Body of pancreas (tissue), 4 donors: ENCODE measurements around the gene ENOSF1. TPM values are rescaled to one million over a fixed set of nuclear protein-coding genes. Genes with fewer than 3 reads are reported as not detected.

Experiments
- ATAC-seq: fragments of 150-250 bp; one replicate; pipeline ENCODE4 v1.9.1; 2016
- DNase-seq, 4 donors: peaks; one replicate each; pipeline ENCODE4 v3.0.0-alpha.2; 2019
- H3K27ac ChIP-seq, 4 donors: fragments of 200-600 bp; sonication (generic); 1 replicate in 3 of 4; 2 replicates in 1 of 4; pipeline versions ENCODE4 v1.5.1 to v1.6.1; 2016 to 2019; ENCODE audit warnings: mild to moderate bottlenecking in 1 of 4, mixed read lengths in 1 of 4, moderate library complexity in 1 of 4
- H3K27me3 ChIP-seq, 2 donors: fragments of 200-600 bp; sonication (generic); one replicate each; pipeline ENCODE4 v1.6.0; 2016; ENCODE audit warnings: mild to moderate bottlenecking in 1 of 2
- H3K36me3 ChIP-seq, 2 donors: fragments of 200-600 bp; sonication (generic); replicated peaks in 1 of 2; 2 replicates each; pipeline ENCODE4 v1.5.1; 2016; ENCODE audit warnings: low read depth in 2 of 2; ENCODE audit not compliant: insufficient read depth in 1 of 2
- H3K4me1 ChIP-seq: fragments of 200-600 bp; sonication (generic); one replicate; pipeline ENCODE4 v1.6.0; 2016
- H3K4me3 ChIP-seq, 2 donors: fragments of 200-600 bp; sonication (generic); 1 replicate in 1 of 2; 2 replicates in 1 of 2; pipeline ENCODE4 v1.5.1; 2016 to 2019
- H3K9me3 ChIP-seq, 3 donors: fragments of 200-600 bp; sonication (generic); 1 replicate in 2 of 3; 2 replicates in 1 of 3; pipeline ENCODE4 v1.5.1; 2016
- POLR2A ChIP-seq, 3 donors: fragments of 450-650 bp; IDR thresholded peaks; one replicate each; pipeline ENCODE4 v1.6.1; 2016; ENCODE audit warnings: antibody characterized with exemption in 3 of 3, mild to moderate bottlenecking in 2 of 3
- WGBS, 2 donors: methylation state at CpG; one replicate each; pipeline ENCODE4 v1.1.5; 2017; 5-methylcytosine and 5-hydroxymethylcytosine counted together
- intact Hi-C: fragments of 100-400 bp; cut with DNase I; formaldehyde crosslinking; loops from one replicate; pipeline ENCODE4 v1.15.1; 2023
- total RNA-seq, 2 donors: library from RNA; depleted of rRNA; stranded (reverse); fragments of >200 nt; gene quantifications; one replicate each; pipeline ENCODE4 v1.1.0, GENCODE V29; 2016
- TF ChIP-seq, protein P1 (sequence below), 7 experiments: fragments of 450-650 bp in 4 of 7; fragments of 200-600 bp in 3 of 7; sonication (generic) in 3 of 7; IDR thresholded peaks; one replicate each; pipeline ENCODE4 v1.5.1; 2016 to 2019; ENCODE audit warnings: antibody characterized with exemption in 7 of 7

Gene ENOSF1
- total RNA-seq, 2 donors from 2014 or later = 59.7 to 62.3 TPM

DNA sequence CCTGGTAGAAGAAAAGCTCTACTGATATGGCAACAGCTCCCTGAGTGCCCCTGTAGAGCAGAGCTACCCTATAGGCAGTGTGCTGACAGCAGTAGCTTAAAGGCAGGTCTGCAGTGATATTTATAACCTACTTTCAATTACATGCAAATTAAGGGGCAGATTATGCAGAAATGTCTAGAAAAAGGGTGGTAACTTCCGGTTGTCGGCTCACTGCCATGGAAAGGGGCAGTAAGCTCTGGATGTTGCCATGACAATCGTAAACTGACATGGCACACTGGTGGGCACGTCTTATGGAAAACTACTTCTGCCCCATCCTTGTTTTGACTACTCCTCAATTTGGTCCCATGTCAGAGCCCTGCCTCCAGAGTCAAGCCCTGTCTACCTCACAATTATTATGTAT is 57.8 kb downstream of the ENOSF1 start:
- Histone ChIP-seq H3K4me3 (no peak overlapping the region), H3K9me3 (no peaks in the 10 kb centered on the region), H3K27ac (no peak overlapping the region), H3K36me3 (no peaks in the 10 kb centered on the region), H3K4me1 (peaks cover 17% of the 10 kb centered on the region), H3K27me3 (no peaks in the 10 kb centered on the region)
- ATAC-seq (no peak), DNase-seq (no peak)
- 91 to 92% methylated on average over 4 of the region's 4 CpGs for WGBS, 2 donors
- TF ChIP-seq POLR2A (IDR thresholded peaks at IDR 0.05) = no peak
- TF ChIP-seq, protein P1, sequence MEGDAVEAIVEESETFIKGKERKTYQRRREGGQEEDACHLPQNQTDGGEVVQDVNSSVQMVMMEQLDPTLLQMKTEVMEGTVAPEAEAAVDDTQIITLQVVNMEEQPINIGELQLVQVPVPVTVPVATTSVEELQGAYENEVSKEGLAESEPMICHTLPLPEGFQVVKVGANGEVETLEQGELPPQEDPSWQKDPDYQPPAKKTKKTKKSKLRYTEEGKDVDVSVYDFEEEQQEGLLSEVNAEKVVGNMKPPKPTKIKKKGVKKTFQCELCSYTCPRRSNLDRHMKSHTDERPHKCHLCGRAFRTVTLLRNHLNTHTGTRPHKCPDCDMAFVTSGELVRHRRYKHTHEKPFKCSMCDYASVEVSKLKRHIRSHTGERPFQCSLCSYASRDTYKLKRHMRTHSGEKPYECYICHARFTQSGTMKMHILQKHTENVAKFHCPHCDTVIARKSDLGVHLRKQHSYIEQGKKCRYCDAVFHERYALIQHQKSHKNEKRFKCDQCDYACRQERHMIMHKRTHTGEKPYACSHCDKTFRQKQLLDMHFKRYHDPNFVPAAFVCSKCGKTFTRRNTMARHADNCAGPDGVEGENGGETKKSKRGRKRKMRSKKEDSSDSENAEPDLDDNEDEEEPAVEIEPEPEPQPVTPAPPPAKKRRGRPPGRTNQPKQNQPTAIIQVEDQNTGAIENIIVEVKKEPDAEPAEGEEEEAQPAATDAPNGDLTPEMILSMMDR (IDR thresholded peaks at IDR 0.05) = no peak
- intact Hi-C loops = no loop called here

DNA sequence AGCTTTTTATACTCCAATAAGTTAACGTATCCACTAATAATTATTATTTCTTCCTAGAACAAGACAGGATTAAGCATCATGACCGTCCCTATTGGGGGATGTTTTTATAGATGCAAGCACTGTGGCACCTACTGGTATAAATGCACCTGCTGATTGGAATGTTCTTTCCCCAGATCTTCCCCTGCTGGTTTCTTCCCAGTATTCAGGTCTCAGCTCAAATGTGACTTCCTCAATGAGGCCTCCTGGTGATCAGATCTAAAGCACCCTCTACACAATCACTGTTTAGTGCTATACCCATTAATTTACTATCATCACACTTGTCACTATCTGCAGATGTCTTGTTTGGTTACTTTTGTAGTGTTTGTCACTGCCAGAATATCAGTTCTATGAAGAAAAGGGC is 58.9 kb downstream of the ENOSF1 start:
- no peaks in the 10 kb centered on the region for H3K9me3 ChIP-seq
- no peak for DNase-seq
- H3K4me3 ChIP-seq = no peak overlapping the region
- H3K4me1 ChIP-seq = peaks cover 13% of the 10 kb centered on the region
- no peaks in the 10 kb centered on the region for H3K27me3 ChIP-seq
- WGBS, 2 donors = 95 to 97% methylated on average over 2 of the region's 2 CpGs
- H3K27ac ChIP-seq = no peak overlapping the region
- ATAC-seq = no peak
- intact Hi-C loops = no loop called here
- TF ChIP-seq POLR2A (IDR thresholded peaks at IDR 0.05) = no peak
- TF ChIP-seq, protein P1 (IDR thresholded peaks at IDR 0.05) = no peak
- H3K36me3 ChIP-seq = no peaks in the 10 kb centered on the region

DNA sequence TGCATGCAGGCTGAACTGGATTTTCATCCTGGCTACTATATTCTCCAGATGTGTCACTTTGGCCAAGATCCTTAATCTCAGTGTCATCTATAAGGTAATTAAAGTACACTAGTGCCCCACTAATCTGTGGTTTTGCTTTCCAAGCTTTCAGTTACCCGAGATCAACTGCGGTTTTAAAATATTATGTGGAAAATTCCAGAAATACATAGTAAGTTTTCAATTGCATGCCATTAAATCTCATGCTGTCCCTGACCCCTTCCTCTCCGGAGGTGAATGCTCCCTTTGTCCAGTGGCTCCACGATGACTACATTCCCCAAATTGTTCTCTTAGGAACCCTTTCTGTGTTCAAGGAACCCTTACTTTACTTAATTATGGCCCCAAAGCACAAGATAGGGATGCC is 60.3 kb downstream of the ENOSF1 start:
- Histone ChIP-seq H3K4me1 (peaks cover 9% of the 10 kb centered on the region), H3K27me3 (no peaks in the 10 kb centered on the region), H3K27ac (no peak overlapping the region), H3K9me3 (no peaks in the 10 kb centered on the region), H3K4me3 (no peak overlapping the region), H3K36me3 (no peaks in the 10 kb centered on the region)
- intact Hi-C loops = no loop called here
- no peak for DNase-seq
- TF ChIP-seq, protein P1 (IDR thresholded peaks at IDR 0.05) = no peak
- no peak for TF ChIP-seq POLR2A (IDR thresholded peaks at IDR 0.05)
- ATAC-seq = no peak
- 60 to 70% methylated on average over 4 of the region's 4 CpGs for WGBS, 2 donors

DNA sequence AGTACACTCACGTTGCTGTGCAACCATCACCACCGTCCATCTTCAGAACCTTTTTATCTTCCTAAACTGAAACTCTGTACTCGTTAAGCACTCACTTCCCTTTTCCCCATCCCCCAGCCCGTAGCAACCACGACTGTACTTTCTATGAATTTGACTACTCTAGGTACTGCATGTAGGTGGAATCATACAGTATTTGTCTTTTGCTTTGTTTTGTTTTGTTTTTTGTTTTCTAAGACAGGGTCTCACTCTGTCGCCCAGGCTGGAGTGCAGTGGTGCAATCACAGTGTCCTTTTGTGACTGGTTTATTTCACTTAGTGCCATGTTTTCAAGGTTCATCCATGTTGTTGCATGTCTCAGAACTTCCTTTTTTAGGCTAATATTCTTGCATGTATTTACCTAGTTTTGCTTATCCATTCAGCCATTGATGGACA is 62.0 kb downstream of the ENOSF1 start:
- Histone ChIP-seq H3K4me3 (no peak overlapping the region), H3K27me3 (no peaks in the 10 kb centered on the region), H3K9me3 (no peaks in the 10 kb centered on the region), H3K4me1 (no peaks in the 10 kb centered on the region), H3K36me3 (no peaks in the 10 kb centered on the region), H3K27ac (no peak overlapping the region)
- no peak for DNase-seq
- 62 to 70% methylated on average over 6 of the region's 6 CpGs for WGBS, 2 donors
- intact Hi-C loops = no loop called here
- no peak for ATAC-seq
- no peak for TF ChIP-seq POLR2A (IDR thresholded peaks at IDR 0.05)
- TF ChIP-seq, protein P1 (IDR thresholded peaks at IDR 0.05) = no peak

- no peak overlapping the region for H3K27ac ChIP-seq
- H3K9me3 ChIP-seq = no peaks in the 10 kb centered on the region
- no peaks in the 10 kb centered on the region for H3K36me3 ChIP-seq
- WGBS, 2 donors = 62 to 66% methylated on average over 5 of the region's 5 CpGs
- ATAC-seq = no peak
- H3K4me1 ChIP-seq = no peaks in the 10 kb centered on the region
- DNase-seq = no peak
- H3K4me3 ChIP-seq = no peak overlapping the region
- TF ChIP-seq, protein P1 (IDR thresholded peaks at IDR 0.05) = no peak
- TF ChIP-seq POLR2A (IDR thresholded peaks at IDR 0.05) = no peak
- H3K27me3 ChIP-seq = no peaks in the 10 kb centered on the region
- intact Hi-C loops = no loop called here
Measured at GRCh38 chr18:649341-649740, 63.1 kb downstream of the ENOSF1 start.
